GM18526 (cell line): ENCODE measurements around the gene ATP9B.

ENCODE experiments used
- POLR2A ChIP-seq: IDR thresholded peaks from 3 replicates; pipeline ENCODE4 v1.6.1; 2011; ENCODE audit not compliant: insufficient read length; ENCODE audit errors: extremely low read depth

The ATP9B gene

DNA sequence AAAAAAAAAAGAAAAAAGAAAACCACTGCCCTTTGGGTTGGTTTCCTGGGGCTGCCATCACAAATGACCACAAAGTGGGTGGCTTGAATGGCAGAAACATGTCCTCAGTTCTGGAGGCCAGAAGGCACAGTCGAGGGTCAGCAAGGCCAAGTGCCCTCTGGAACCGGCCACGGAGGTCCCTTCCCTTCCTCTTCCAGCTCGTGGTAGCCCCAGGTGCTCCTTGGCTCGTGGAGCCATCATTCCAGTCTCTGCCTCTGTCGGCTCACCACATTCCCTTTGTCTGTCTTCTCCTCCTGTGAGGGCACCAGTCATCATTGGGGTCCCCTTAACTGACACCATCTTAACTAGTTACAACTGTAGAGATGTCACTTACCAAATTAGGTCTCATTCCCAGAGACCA, 318.0 kb downstream of the ATP9B start:
- TF ChIP-seq POLR2A, result no peak

- no peak for TF ChIP-seq POLR2A
These were observed 318.4 kb downstream of the ATP9B start for GRCh38 chr18:79387615-79388014.

GRCh38 chr18:79388043-79388442, 318.8 kb downstream of the ATP9B start:
- no peak for TF ChIP-seq POLR2A

DNA sequence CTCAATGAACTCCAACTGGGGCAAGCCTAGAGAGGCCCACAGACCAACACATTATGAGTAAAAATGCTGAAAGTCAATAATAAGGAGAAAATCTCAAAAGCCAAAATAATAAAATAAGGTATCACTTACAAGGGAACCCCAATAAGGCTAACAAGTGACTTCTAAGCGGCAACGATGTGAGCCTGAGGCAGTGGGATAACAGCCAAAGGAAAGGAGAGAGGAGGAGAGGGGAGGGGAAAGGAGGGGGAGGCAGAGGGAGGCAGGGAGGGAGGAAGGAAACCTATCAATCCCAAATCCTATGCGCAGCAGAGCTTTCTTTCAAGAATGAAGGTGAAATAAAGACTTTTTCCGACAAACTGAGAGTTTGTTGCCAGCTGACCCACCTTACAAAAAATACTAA, 320.5 kb downstream of the ATP9B start:
- no peak for TF ChIP-seq POLR2A

DNA sequence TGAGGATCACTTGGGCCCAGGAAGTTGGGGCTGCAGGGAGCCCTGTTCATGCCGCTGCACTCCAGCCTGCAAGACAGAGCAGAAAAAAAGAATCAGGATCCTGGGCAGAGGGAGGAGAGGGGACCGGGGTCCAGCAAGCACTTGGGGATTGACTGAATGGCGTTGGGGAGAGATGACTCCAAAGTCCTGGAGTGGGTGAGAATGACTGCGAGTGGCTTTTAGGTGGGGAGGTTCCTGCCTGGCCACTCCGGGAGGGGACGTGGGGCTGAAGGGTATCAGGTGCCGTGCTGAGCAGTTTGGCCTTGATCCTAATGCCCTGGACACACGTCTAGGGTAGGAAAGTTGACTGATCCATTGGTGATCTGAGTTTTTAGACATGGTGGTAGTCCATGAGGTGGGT, 323.0 kb downstream of the ATP9B start:
- no peak for TF ChIP-seq POLR2A

- TF ChIP-seq POLR2A, result no peak
These were observed 324.0 kb downstream of the ATP9B start for GRCh38 chr18:79393181-79393634.

DNA sequence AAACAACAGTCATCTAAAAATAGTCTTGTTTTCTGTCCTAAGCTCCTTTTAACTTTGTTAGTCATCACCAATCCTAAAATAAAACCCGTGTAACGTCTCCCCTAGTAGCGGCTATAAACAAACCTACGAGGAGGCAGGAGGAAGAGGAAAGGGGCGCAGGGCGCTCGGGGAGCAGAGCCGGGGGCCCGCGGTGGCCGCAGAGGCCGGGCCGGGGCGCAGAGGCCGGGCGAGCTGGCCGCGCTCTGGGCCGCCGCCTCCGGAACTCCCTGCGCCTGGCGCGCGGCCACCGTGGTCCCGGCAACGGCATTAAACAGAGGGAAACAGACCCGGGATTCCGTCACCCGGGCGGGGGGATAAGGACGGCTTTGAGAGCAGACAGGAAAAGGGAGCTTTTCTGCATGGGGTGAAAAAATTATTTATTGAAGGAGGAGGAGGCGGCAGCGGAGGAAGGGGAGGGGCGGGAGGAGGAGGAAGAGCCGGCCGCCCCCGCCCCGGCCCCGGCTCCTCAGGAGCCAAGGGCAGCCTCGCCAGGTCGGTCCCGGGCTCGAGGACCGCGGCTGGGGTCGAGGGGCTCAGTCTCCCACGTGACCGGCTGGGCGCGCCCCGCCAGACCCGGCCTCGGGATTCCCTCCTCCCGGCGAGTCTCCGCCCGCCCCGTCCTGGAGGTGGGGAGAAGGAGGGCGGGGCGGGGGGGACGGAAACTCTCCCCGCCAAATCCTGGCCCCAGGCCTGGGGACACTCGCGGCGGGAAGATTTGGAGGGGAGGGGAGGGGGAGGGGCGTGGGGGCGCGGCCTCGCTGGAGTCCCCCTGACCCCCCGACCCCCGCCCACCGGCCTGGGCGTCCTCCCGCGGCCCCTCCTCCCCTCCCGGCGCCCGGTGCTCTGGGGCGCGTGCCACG, 324.7 kb downstream of the ATP9B start:
- no peak for TF ChIP-seq POLR2A

- no peak for TF ChIP-seq POLR2A
These were observed 325.5 kb downstream of the ATP9B start for GRCh38 chr18:79394534-79395307.

DNA sequence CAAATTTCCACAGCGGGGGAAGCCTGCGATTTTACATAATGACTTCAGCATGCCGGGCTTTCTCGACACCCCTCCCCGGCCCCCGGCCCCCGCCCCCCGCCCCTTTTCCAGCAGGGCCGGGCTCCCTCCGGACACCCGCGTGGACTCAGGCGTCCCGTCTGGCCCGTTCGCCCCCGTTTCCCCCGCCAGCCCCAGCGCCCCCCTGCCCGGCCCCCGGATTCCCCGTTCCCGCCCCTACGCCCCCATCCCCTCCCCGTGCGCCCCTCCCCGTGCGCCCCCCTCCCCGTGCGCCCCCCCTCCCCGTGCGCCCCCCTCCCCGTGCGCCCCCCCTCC, 326.1 kb downstream of the ATP9B start:
- no peak for TF ChIP-seq POLR2A

DNA sequence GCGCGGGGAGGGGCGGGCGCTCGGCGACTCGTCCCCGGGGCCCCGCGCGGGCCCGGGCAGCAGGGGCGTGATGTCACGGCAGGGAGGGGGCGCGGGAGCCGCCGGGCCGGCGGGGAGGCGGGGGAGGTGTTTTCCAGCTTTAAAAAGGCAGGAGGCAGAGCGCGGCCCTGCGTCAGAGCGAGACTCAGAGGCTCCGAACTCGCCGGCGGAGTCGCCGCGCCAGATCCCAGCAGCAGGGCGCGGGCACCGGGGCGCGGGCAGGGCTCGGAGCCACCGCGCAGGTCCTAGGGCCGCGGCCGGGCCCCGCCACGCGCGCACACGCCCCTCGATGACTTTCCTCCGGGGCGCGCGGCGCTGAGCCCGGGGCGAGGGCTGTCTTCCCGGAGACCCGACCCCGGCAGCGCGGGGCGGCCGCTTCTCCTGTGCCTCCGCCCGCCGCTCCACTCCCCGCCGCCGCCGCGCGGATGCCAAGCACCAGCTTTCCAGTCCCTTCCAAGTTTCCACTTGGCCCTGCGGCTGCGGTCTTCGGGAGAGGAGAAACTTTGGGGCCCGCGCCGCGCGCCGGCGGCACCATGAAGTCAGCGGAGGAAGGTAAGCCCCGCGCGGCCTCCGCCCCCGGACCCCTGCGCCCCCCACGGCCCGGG, 326.7 kb downstream of the ATP9B start, which contains the start of gene NFATC1:
NFATC1 (plus strand) TSS at position 170 of the 644 bp plus-strand sequence; CDS start at position 465, 295 bp downstream.
- TF ChIP-seq POLR2A, result no peak

GRCh38 chr18:79396431-79397246, 327.4 kb downstream of the ATP9B start:
- TF ChIP-seq POLR2A, result no peak

DNA sequence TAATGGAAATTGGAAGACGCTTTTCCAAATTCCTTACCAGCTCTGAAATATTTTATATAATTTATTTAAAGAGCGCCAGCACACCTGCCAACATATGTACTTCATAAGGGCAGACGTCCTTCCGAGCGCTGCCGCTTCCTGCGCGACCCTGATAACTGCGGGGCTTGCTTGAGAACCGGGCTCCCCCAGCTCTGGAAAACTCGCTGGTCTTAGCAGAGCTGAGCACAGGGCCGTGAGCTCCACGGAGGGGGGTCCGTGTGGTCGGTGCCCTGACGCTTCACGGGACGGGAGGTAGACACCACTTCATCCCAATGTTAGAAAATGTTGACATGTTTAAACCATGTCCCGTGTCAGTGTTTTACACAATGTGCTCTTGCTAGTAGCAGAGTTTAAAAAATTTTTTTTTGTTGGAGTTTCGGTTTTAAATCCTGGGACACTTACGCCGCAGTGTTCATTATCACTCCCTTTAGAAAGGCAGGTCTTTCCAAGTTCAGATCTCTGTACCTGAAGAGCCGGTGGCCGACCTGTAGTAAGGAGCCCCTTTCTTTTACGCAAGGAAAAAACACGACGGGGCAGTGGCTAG, 328.1 kb downstream of the ATP9B start:
- TF ChIP-seq POLR2A, result no peak

GRCh38 chr18:79397830-79398761, 328.9 kb downstream of the ATP9B start:
- no peak for TF ChIP-seq POLR2A

GRCh38 chr18:79399275-79400081, 330.3 kb downstream of the ATP9B start:
- TF ChIP-seq POLR2A, result no peak
